Astrocyte of the spinal cord (primary cell): ENCODE data around the gene CCDC91.

Experiments used
- DNase-seq: peaks from one replicate; pipeline ENCODE4 v3.0.0; 2011; ENCODE audit warnings: low read depth, low spot score
- H3K4me3 ChIP-seq: 2 replicates; pipeline ENCODE4 v1.5.1; 2011; ENCODE audit warnings: low read depth, mild to moderate bottlenecking, low read length, moderate library complexity
- in situ Hi-C: cut with HindIII; loops from 2 replicates; pipeline ENCODE4 v1.10.0; 2017; ENCODE audit warnings: low sequenced_read_pairs
- TF ChIP-seq, protein P1 (sequence below): IDR thresholded peaks from 2 replicates; pipeline ENCODE4 v1.5.1; 2012; ENCODE audit warnings: low read depth, mild to moderate bottlenecking, low read length, inconsistent platforms

The CCDC91 gene

DNA sequence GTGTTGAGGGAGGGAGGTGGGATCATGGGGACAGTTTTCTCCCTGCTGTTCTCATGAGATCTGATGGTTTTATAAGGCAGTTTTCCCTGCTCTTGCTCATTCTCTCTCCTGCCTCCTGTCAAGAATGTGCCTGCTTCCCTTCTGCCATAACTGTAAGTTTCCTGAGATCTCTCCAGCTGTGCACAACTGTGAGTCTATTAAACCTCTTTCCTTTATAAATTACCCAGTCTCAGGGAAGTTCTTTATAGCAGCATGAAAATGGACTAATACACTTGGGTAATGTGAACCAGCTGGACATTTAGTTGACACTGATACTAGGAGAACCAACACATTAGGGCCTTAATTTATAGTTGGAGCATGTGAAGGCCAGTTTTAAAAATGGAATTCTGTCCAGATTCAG lies 12.4 kb upstream of the CCDC91 start:
- in situ Hi-C loops = no loop called here
- TF ChIP-seq, protein P1, sequence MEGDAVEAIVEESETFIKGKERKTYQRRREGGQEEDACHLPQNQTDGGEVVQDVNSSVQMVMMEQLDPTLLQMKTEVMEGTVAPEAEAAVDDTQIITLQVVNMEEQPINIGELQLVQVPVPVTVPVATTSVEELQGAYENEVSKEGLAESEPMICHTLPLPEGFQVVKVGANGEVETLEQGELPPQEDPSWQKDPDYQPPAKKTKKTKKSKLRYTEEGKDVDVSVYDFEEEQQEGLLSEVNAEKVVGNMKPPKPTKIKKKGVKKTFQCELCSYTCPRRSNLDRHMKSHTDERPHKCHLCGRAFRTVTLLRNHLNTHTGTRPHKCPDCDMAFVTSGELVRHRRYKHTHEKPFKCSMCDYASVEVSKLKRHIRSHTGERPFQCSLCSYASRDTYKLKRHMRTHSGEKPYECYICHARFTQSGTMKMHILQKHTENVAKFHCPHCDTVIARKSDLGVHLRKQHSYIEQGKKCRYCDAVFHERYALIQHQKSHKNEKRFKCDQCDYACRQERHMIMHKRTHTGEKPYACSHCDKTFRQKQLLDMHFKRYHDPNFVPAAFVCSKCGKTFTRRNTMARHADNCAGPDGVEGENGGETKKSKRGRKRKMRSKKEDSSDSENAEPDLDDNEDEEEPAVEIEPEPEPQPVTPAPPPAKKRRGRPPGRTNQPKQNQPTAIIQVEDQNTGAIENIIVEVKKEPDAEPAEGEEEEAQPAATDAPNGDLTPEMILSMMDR = no peak
- DNase-seq = no peak
- H3K4me3 ChIP-seq = no peak overlapping the region

DNA sequence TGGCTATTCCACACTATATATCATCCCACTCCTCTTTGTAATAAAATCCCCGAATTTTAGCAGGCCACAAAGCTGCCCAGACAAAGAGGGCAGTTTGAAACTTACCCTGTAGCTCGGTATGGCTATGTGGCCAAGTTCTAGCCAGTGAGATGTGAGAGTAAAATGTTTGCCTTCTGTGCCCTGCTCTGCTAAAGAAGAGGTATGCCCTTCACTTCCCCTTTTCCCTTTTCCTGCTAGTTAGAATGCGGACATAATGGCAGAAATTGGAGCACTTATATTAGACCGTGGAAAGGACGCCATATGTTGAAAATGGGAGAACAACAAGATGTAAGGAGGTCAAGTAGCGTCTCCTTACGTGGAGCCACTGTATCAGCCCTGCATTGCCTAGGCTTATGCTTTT lies 11.5 kb upstream of the CCDC91 start:
- H3K4me3 ChIP-seq = no peak overlapping the region
- in situ Hi-C loops = no loop called here
- no peak for DNase-seq
- TF ChIP-seq, protein P1 = no peak

DNA sequence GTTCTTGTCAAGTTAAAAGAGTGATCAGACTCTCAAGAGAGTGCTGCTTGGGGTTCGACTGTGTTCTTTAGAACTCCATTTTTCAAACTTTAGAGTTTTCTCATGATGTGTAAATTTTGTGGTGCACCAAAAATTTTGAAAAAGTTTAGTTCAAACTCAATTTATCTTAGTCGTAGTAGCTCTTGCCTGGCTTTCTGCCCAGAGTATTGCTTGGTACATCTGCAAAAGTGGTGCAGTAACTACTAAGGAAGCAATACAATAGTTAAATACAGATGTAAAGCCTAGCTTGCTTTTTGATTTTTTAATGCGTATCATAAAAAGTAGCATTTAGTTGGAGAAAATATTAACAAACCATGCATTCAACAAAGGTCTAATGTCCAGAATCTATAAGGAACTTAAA lies 9.5 kb upstream of the CCDC91 start:
- TF ChIP-seq, protein P1 = no peak
- no peak for DNase-seq
- in situ Hi-C loops = no loop called here
- H3K4me3 ChIP-seq = no peak overlapping the region

DNA sequence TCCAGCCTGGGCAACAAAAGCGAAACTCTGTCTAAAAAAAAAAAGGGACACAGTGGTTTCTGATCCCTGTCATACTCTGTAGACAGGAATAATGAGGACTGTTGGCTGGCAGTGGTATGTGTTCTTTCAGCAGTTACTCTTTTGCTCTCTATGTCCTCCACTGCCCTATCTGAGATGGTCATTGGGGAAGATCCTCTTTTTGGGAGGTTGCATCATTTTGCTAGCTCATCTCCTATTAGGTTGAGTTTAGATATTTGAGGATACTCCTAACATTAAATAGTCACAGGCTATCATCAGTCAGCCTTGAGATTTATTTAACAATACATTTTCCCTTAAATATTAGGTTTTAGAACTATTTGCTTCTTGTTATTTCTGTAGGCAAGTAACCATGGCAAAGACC lies 5.9 kb upstream of the CCDC91 start:
- no peak overlapping the region for H3K4me3 ChIP-seq
- no peak for DNase-seq
- TF ChIP-seq, protein P1 = no peak
- in situ Hi-C loops = no loop called here

DNA sequence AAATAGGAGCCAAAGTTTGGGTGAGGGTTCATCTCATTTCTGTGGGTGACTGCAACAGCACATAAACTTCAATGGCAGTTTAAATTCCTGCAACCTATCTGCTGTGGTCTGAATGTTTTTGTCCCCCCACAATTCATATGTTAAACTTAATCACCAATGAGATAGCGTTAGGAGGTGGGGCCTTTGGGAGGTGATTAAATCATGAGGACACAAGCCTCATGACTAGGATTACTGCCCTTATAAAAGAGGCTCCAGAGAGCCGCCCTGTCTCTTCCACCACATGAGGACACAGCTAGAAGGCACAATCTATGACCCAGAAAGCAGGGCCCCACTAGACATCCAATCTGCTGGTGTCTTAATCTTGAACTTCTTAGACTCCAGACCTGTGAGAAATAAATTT lies 3.8 kb upstream of the CCDC91 start:
- H3K4me3 ChIP-seq = no peak overlapping the region
- TF ChIP-seq, protein P1 = no peak
- in situ Hi-C loops = no loop called here
- no peak for DNase-seq

DNA sequence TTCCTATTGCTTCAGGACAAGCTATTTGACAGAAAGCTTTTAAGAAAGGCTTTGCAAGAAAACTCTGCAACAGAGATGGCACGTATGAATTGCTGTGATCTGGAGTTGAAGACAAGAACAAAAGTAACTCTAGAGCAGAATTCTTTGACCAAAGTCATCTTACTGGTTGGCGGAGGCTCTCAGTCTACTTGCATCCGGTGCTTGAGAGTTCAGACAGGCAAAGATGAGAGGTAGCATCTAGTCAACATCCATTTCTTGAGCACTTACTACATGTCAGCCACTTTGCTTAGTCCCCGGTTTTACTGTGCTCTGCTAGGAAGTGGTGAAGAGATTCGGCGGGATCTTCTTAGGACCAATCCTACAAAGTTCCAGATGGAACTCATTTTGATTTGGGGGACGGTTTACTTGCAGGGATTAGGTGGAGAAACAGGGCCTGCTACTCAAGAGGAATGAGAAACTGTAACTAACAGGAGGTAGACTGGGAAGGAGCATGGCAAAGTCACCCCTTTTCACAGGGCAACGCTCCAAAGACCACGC lies 404 bp upstream of the CCDC91 start:
- DNase-seq = no peak
- in situ Hi-C loops = no loop called here
- peak overlapping the region; percentile 78 for H3K4me3 ChIP-seq
- TF ChIP-seq, protein P1 = no peak
